GM23338 (cell line): ENCODE measurements around the gene ELOA2.
"Not testable (repeated sequence)": the region's sequence is repeated elsewhere in the genome, so short reads cannot be mapped to it uniquely, and the experiment has no call there.

Experiments
- CREB1 ChIP-seq: fragments of 250-450 bp; sonication (Bioruptor Pico); IDR thresholded peaks from 2 replicates; pipeline ENCODE4 v1.5.0; 2020; ENCODE audit warnings: low read depth, mild to moderate bottlenecking, moderate library complexity
- CTCF ChIP-seq, 2 experiments: fragments of 200-600 bp in 1 of 2; sonication (generic) in 1 of 2; conservative IDR thresholded peaks; 2 replicates each; pipeline versions ENCODE4 v1.5.1 to v1.6.1; 2016 to 2017; ENCODE audit warnings: antibody characterized with exemption in 2 of 2, low read depth in 2 of 2, mild to moderate bottlenecking in 2 of 2, moderate library complexity in 1 of 2
- ETS1 ChIP-seq: IDR thresholded peaks from 2 replicates; pipeline ENCODE4 v1.6.1; 2016; ENCODE audit warnings: antibody characterized with exemption
- EZH2 ChIP-seq: fragments of 200-600 bp; sonication (generic); IDR thresholded peaks from one replicate; pipeline ENCODE4 v1.8.0; 2017; ENCODE audit warnings: antibody characterized with exemption, mild to moderate bottlenecking, low read depth; ENCODE audit not compliant: unreplicated experiment
- EZH2phosphoT487 ChIP-seq: fragments of 200-600 bp; sonication (generic); IDR thresholded peaks from one replicate; pipeline ENCODE4 v1.8.1; 2018; ENCODE audit warnings: antibody characterized with exemption; ENCODE audit not compliant: unreplicated experiment
- JUNB ChIP-seq: IDR thresholded peaks from one replicate; pipeline ENCODE4 v1.6.1; 2016; ENCODE audit warnings: antibody characterized with exemption; ENCODE audit not compliant: unreplicated experiment
- POLR2AphosphoS5 ChIP-seq: IDR thresholded peaks from 2 replicates; pipeline ENCODE4 v1.6.1; 2016; ENCODE audit warnings: antibody characterized with exemption, low read depth
- REST ChIP-seq: IDR thresholded peaks from one replicate; pipeline ENCODE4 v1.6.1; 2018; ENCODE audit warnings: antibody characterized with exemption; ENCODE audit not compliant: unreplicated experiment
- ZNF331 ChIP-seq: fragments of 250-450 bp; sonication (Bioruptor Pico); IDR thresholded peaks from 2 replicates; pipeline ENCODE4 v1.5.0; 2020; ENCODE audit warnings: low read depth, mild to moderate bottlenecking, moderate library complexity

DNA sequence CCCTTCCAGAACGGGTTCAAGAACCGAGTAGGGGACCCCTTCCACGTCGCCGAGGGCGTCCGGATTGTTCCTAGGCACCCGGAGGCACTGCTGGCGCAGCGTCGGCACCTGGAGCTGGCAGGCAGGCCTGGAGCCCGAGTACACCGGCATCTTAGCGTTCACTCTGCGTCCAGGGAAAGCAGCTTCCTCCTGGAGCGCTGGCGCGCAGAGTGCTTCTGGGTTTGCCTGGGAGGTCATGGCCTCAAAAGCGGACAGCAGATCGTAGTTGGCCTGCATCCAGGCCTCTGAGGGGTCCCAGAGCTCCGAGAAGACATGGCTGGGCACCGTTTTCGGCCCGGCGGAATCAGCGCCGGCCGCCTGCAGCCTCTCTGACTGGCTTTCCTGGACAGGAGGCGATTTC is 12.6 kb downstream of the ELOA2 start:
- not testable (repeated sequence) for TF ChIP-seq CTCF (conservative IDR thresholded peaks at IDR 0.05; ENCODE audit: low read depth in 2 of 2); JUNB; EZH2; POLR2AphosphoS5; ETS1; CREB1 (CRISPR knock-in tag); EZH2phosphoT487; REST; ZNF331 (CRISPR knock-in tag)
